SH-SY5Y (cell line): ENCODE measurements around the gene IER5L.

Source experiments
- GATA2 ChIP-seq: IDR thresholded peaks from 2 replicates; pipeline ENCODE4 v1.6.1; 2011; ENCODE audit warnings: mild to moderate bottlenecking, low read depth, low read length
- GATA3 ChIP-seq: IDR thresholded peaks from 2 replicates; pipeline ENCODE4 v1.6.1; 2011; ENCODE audit warnings: low read depth, mild to moderate bottlenecking, low read length, moderate library complexity

- TF ChIP-seq GATA2 (no peak), GATA3 (no peak)
These were observed 13.2 kb upstream of the IER5L start for GRCh38 chr9:129191234-129191633.
